ENCODE data around the gene C13orf46.
A peak's percentile ranks its signal among the peaks of the same experiment; 100 is the strongest.
"Not testable (repeated sequence)": the region's sequence is repeated elsewhere in the genome, so short reads cannot be mapped to it uniquely, and the experiment has no call there.

Gene C13orf46

DNA sequence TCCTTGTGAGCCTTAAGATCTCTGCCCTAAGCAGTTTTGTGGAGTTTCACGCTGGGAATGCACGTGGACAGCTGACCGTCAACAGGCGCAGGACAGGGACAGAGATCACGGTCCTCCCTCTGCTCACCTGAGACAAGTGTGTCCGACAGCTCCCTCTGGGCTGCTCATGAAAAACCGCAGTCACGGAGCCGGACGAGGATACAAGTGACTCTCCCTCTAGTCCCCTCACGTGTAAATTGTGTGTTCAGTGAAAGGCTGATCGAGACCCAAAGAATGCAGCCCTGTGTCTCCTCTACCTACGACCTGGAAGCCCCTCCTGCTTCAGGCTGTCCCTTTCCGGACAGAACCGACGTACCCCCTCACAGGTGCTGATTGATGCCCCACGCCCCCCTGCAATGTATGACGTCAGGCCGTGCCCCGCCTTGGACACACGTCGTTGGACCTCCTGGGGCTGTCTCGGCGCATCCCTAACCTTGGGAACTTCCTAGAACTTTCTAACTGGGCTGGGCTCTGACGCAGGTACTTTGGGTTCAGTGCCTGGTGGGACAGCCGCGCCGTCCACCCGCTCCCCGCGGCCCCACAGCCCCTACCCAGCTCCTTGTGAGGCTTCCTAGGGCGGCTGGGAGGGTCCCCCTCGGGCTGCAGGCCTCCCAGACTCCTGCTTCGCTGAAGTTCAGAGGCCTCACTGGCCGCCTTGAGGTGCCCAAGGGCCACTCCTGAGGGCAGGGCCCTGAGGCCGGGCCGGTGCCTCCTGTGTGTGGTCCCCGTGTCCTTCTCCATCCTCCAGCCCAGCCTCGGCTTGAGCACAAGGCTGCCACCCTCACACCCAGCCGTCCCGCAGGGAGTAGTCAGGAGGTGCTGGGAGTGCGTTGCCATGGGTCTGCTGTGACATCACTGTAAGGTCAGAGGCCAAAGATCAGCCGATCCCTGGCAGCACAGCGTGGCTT lies at the start of gene C13orf46:
C13orf46 (minus strand) TSS at position 859 of the 947 bp plus-strand sequence; CDS start at position 780, 79 bp downstream.
- no peak for DNase-seq

DNA sequence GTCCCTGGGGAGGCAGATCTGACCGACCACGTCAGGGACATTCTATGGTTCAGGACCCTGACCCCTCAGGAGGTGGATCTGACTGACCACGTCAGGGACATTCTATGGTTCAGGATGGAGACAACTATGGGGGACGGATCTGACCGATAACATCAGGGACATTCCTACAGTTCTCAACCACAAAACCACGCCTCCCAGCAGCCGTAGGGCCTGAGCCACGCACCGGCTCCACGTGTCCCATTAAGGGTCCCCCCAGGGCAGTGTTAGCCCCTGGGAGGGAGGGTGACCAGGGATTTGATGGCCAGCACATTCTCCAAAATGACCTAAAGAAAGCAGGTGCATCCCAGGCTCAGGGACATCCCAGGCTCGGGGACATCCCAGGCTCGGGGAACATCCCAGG lies 49.0 kb upstream of the C13orf46 start:
- no peak for DNase-seq

DNA sequence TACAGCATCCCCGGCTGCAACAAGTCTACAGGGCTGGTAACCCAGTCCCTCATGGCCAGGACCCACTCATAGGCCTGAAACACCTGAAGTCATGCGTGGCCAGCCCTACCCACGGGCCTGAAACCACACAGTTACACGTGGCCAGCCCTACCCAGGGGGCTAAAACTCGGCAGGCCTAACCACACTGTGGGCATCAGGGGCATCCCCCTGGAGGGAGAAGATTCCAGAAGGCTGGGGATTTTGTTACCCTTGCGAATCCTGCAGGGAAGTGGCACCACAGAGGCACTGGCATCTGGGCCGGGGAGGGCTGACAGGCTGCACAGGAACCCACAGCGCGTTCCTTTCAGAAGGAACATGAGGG lies 48.4 kb upstream of the C13orf46 start:
- no peak for DNase-seq

DNA sequence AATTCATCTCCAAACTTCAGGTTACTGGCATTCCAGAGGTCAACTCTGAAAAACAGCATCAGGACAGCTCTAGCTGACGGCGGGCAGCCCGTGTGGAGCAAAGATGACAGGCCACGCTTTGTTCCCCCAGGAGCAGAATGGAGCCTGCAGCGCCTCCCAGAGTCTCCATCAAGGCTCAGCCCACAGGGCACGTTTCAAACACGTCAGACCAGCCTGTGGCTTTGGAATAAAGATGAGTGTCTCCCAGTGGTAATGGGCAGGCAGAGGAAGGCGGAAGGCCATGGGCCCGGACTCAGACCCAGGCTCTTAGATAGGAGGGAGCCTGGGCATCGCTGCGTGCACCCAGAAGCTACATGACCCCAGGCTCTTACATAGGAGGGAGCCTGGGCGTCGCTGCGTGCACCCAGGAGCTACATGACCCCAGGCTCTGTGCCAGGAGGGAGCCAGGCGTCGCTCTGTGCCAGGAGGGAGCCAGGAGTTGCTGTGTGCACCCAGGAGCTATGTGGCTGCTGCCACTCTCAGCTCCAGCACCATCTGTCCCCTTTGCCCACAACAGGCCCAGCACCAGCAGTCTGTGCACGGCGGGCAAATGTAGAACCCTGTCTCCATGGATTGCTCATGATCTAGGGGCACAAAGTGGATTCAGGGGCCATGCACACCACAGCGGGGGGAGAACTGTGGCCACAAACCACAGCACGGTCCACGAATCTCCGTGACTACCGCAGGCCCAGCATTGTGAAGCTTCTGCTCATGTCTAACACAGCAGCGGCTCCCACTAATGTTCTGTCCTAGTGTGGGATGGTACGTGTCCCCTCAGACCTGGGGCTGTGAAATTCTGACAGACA lies 47.8 kb upstream of the C13orf46 start:
- no peak for DNase-seq

DNA sequence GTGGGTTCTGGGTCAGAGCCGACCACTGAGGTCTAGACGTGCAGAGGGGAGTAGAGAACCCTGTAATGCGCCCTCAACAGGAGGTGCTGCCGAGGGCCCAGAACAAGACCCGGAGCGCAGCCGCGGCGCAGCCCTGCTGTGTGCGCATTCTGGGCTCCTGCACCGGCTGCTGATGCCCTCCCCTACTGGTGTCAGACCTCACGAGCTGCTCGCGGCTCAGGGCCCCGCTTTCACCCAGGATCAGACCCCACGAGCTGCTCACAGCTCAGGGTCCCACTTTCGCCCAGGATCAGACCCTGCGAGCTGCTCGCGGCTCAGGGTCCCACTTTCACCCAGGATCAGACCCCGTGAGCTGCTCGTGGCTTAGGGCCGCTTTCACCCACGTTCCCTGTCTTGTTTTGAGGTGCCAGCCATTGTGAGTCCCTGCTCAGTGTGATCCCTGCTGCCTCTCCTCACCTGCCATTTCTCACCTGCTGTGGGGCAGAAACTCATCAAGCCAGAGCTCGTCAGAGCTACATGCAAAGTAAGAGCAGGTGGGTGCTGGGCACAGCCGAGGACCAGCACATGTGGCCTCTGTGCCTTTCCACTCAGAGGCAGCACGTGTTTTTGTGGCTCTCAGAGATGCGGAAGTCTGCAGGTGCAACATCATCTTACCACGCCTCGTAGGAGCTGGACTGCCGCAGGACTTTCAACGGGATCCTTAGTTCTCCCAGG lies 47.0 kb upstream of the C13orf46 start:
- DNase-seq, result no peak

DNA sequence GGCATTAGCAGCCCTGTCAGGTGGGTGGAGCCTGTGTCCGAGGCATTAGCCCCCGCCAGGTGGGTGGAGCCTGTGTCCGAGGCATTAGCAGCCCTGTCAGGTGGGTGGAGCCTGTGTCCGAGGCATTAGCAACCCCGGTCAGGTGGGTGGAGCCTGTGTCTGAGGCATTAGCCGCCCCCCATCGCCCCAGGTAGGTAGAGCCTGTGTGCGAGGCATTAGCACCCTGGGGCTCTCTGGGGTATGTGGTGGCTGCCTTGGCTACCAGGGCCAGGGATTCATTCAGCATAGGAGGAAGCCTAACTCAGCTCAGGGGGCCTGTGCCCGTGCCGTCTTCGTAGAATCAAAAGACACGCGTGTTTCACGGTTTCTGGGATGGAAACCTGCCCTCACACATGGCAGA lies 46.3 kb upstream of the C13orf46 start:
- not testable (repeated sequence) for DNase-seq

DNA sequence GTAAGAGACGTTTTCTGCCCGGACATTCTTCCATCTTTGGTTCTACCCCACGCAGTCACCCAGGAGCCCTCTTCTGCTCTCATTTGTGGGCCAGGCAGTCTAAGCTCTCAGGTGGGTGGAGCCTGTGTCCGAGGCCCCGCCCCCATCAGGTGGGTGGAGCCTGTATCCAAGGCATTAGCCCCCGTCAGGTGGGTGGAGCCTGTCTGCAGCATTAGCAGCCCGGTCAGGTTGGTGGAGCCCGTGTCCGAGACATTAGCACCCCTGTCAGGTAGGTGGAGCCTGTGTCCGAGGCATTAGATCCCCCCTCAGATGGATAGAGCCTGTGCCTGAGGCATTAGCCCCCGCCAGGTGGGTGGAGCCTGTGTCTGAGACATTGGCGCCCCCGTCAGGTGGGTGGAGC lies 45.5 kb upstream of the C13orf46 start:
- peak; percentile 17 for DNase-seq

DNA sequence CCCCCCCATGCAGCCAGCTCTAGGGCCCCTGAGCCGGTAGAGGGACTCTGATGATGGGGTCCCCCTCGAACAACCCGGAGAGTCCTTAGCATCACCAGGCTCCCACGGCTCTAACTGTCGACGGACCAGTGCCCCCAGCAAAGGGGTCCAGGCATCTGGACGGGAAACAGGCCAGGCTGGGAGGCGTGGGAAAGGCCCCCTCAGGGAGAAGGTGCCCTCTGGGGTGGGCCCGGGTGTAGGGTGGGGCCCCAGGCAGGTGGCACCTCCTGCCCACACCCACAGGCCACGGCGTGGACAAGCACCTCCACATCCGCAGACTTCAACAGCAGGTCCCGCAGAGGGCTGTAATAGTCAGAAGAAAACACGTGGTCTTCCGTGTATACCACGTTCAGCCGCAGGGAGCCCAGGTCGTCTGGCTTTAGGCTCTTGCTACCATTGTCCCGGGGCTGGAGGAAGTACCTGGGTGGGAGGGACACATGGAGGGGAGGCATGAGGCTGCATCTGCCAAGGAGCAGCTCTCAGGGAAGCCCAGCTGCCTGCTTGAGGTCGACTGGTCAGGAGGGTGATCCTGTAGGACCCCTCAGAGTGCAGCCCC lies 44.7 kb upstream of the C13orf46 start:
- no peak for DNase-seq

DNA sequence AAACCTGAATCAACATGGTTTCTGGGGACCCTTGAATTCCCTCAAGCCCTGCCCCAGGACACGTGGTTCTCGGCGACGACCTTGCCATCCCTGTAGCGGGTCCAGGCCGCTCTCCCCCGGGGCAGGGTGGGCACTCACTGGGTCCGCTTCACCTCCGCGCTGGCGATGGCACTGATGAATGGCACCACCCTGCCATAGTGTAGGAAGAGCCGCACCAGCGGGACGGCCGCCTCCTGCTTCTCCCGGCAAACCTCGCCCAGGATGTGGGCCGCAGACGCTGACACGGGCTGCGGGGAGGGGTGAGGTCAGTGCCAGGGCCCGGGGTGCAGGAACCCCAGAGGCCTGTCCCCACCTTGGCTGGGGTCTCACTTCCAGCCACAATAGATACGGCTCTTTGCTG lies 44.1 kb upstream of the C13orf46 start:
- DNase-seq, result no peak

DNA sequence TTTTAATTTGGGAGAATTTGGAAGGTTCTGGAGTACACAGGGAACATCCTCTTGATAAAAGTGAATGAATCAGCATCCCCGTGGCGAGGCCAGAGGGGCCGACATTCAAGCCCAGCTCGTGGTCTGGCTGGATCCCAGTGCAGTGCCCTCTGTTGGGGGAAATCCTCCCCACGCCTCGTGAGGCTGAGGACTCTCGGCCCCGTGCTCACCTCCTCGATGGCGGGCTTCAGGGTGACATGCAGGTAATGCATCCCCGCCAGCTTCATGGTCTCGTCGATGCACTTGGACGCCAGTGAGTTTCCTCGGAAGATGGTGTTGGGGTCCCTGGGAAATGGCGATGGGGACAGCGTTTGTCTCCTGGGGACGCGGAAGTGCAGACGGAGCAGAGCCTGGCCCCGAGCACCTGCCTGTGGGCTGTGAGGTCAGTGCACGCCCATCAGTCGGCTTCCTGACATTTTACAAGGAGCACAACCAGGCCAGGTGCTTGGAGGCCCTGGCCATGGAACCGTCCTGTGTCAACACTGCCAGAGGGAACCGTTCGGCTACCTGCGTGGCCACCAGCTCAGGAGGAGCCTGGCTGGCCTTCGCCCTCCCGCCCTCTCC lies 43.3 kb upstream of the C13orf46 start:
- no peak for DNase-seq

DNA sequence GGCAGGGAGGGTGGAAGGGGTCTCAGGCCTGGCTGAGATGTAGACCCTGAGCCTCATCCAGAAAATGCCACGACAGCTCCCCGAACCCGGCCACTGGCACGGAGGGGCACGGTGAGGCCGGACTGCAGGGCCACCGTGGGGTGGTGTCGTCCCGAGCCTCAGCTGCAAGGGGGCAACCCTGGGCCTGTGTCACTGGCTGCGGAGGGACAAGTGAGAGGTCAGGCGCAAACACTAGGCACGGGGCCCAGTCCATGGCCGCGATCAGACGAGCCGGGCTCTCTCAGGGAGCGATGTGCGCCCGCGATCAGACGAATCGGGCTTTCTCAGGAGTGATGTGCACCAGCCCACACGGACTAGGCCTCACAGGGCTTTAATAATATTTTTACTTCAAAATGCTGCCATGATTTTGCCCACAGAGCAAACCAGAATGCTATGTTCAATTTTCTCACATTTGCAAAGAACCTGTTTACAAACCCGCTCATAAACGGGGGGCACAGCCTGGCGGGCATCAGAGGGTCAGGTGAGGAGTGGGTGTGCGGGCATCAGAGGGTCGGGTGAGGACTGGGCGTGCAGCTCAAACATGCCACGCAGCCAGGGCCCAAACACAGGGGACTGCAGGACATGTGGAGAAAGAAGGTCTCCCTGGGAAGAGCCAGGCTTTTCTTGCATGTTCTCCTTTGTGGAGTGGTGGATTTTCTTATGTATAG lies 42.6 kb upstream of the C13orf46 start:
- DNase-seq, result no peak

DNA sequence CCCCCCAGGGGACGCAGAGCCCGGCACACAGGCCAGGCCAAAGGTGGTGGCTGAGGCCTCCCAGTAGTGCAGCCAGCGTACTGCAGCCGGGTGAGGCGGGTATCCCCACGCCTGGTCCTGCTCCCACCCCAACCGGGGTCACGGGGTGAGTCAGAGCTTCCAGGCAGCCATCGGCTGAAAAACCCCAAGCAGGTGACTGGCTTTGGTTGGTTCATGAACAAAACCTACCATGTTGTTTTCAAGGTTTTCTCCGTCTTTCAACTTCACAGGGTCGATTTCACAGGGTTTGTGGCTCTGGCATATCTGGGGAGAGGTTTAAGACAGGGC lies 42.1 kb upstream of the C13orf46 start:
- peak; percentile 3 for DNase-seq

DNA sequence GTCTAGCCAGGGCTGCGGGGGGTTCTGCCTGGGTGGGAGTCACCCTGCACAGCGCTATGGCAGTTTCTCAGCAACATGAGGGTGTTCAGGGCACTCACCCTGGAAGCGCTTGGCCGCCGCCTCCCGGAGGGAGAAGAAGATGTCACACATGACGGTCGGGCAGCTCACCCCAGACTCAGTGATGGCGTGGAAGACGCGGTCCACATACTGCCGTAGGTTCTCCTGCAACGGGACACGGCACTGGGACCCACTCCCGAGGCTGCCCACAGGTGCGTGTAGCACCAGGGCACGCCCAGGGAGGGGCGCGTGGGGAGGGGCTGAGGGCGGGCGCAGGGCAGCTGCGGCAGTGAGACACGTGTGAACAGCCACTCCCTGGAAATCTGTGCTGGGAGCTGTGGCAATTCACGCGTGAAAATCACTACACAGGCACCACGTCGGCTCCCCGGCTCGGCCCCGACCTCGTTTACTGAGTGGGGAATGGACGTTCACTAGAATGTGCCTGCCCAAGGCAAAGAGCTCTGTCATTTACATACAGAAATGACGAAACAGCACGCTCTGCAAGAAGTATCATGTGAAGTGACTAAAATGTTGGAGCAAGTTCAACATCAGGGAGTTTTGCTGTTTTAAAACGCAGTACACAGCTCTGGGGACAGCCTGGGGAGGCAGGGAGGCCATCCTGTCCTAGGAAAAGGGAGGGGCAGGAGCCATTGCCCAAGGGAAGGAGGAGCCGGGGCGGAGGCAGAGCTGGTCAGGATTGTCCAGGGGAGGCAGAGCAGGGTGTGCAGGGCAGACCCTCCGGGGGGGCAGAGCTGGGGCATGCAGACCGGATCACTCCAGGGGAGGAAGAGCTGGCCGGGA lies 41.5 kb upstream of the C13orf46 start:
- DNase-seq, result no peak

DNA sequence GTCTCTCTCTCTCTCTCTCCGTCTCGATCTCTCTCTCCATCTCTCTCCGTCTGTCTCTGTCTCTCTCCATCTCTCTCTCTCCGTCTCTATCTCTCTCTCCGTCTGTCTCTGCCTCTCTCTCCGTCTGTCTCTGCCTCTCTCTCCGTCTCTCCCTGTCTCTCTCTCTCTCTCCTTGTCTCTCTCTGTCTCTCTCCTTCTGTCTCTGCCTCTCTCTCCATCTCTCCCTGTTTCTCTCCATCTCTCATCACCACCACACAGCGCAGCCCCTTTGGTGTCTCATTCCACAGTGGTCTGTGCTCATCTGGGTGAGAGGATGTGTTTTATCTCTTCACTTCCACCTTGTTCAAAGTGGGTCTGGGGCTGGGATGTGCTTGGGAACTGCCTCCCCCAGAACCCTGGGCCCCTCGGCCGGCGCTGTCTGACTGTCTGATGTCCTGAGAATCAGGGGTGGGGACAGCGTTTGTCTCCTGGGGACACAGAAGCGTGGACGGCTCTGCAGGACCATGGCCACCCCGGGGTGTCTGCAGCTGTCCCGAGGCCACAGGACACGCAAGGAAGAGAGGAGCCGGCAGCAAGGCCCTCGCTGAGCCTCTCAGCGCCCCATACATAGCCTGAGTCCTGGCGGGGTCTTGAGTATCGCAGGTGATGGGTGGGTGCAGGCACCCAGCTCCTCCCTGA lies 40.2 kb upstream of the C13orf46 start:
- DNase-seq, result no peak

DNA sequence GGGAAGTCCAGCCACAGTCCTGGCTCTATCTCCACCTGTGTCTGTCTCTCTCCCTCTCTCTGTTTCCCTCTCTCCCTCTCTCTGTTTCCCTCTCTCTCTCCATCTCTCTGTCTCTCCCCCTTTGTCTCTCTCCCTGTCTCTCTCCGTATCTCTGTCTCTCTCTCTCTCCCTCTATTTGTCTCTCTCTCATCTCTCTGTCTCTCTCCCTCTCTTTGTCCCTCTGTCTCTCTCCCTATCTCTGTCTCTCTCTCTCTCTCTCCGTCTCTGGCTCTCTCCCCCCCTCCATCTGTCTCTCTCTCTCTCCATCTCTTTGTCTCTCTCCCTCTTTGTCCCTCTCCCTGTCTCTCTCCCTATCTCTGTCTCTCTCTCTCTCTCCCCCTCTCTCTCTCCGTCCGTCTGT lies 39.5 kb upstream of the C13orf46 start:
- no peak for DNase-seq

DNA sequence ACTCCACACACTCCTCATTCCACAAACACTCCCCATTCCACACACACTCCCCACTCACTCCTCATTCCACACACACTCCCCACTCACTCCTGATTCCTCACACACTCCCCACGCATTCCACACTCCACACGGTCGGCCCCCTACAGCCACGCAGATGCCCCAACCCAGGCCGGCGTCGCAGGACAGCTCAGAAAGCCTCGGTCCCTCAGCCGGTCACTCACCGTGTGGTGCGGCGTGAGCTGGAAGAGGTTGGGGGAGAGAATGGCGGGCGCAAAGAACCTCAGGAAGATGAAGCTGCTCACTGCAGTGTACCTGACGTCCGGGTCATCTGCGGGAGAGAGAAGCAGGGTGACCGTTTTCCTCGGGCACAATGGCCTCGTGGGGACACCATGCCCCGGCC lies 39.0 kb upstream of the C13orf46 start:
- DNase-seq, result no peak

DNA sequence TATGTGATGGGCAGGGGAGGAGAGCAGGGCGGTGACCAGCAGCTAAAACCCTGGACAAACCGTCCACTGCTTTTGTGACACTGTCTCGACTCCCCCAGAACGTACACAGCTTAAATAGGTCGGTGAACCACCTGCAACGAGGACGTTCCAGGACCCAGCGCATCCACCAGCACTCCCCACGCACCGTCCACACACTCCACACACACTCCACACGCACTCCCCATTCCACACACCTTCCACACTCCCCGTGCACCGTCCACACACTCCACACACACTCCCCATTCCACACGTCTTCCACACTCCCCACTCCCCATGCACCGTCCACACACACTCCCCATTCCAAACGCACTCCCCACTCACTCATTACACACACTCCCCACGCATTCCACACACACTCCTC lies 38.3 kb upstream of the C13orf46 start:
- no peak for DNase-seq

DNA sequence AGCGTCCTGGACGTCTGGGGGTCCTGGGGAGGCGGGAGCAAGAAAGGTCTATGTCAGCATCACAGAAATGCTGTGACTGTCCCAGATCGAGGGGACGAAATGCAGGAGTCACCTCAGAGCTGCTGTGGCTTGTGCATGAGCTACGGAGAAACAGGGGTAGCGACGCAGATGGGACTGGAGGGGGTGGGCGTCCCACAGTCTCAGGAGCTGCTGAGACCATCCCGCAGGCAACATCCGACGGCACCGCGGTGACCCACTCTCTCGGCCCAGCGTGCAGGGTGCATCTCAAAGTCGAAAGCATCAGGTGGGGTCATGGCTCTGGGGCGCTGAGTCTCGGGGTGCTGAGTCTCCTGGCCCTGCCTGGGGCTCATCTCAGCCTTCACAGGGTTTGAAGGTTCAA lies 37.4 kb upstream of the C13orf46 start:
- no peak for DNase-seq

DNA sequence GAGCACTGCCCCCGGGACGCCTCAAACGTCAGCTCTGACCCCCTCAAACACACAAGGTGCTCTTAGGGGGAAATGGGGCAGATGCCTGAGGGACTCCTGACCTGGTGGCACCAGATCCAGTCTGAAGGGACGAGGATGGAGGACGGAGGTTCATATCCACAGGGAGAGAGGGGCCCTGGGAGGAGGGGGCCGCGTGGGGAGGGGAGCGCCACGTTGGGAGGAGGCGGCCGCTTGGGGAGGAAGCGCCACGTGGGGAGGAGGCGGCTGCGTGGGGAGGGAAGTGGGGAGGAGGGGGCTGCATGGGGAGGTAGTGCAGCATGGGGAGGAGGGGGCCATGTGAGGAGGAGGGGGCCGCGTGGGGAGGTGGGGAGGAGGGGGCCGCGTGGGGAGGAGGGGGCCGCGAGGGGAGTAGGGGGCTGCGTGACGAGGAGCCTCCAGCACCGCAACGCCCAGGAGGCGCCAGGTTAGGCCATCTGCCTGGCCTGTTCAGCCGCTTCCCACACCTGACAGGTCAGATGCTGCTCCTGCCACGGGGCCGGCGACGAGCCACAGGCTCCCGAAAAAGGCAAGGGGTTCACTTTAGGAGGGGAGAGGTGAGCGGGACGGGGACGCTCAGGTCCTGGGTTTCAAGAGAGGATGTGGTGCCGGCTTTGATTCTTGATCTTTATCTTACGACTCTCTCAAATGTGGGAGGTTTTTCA lies 36.7 kb upstream of the C13orf46 start:
- DNase-seq, result no peak

Measured in stimulated activated naive CD4-positive, alpha-beta T cell treated with Interleukin-2 at 50 U/mL for 16 hours (primary cell).